Gastrocnemius medialis (tissue), 4 donors: ENCODE data around the gene MYO7A. TPM values are rescaled to one million over a fixed set of nuclear protein-coding genes. Genes with fewer than 3 reads are reported as not detected.

ENCODE experiments used
- ATAC-seq, 2 donors: fragments of 150-250 bp; one replicate each; pipeline ENCODE4 v1.9.1; 2016
- DNase-seq, 2 donors: peaks; one replicate each; pipeline ENCODE4 v3.0.0-alpha.2; 2019
- H3K27ac ChIP-seq, 4 donors: fragments of 200-600 bp; sonication (generic); 1 replicate in 1 of 4; 2 replicates in 3 of 4; pipeline ENCODE4 v1.5.1; 2016 to 2018; ENCODE audit warnings: mild to moderate bottlenecking in 2 of 4, moderate library complexity in 1 of 4
- H3K27me3 ChIP-seq, 3 donors: fragments of 200-600 bp; sonication (generic) in 2 of 3; 1 replicate in 1 of 3; 2 replicates in 2 of 3; pipeline versions ENCODE4 v1.5.1 to v1.6.0; 2016 to 2019; ENCODE audit warnings: mild to moderate bottlenecking in 1 of 3, moderate library complexity in 1 of 3
- H3K36me3 ChIP-seq, 2 donors: fragments of 200-600 bp; sonication (generic) in 1 of 2; one replicate each; pipeline ENCODE4 v1.5.1; 2017 to 2018
- H3K4me1 ChIP-seq, 2 donors: fragments of 200-600 bp; sonication (generic) in 1 of 2; one replicate each; pipeline ENCODE4 v1.5.1; 2016 to 2017; ENCODE audit warnings: mild to moderate bottlenecking in 2 of 2
- H3K4me3 ChIP-seq, 4 donors: fragments of 200-600 bp; sonication (generic) in 3 of 4; 1 replicate in 1 of 4; 2 replicates in 3 of 4; pipeline ENCODE4 v1.5.1; 2016 to 2019; ENCODE audit warnings: mild to moderate bottlenecking in 2 of 4
- H3K9me3 ChIP-seq, 3 donors: fragments of 200-600 bp; sonication (generic) in 2 of 3; 1 replicate in 1 of 3; 2 replicates in 2 of 3; pipeline ENCODE4 v1.5.1; 2016 to 2019
- POLR2A ChIP-seq, 2 donors: fragments of 450-650 bp; IDR thresholded peaks; one replicate each; pipeline ENCODE4 v1.6.1; 2017; ENCODE audit warnings: antibody characterized with exemption in 2 of 2, mild to moderate bottlenecking in 2 of 2, moderate library complexity in 2 of 2
- in situ Hi-C, 4 donors: fragments of 200-750 bp; cut with MboI; loops; one replicate each; pipeline versions ENCODE4 v1.15.0 to v1.8.0; 2017; ENCODE audit warnings: low sequenced_read_pairs in 4 of 4
- intact Hi-C: fragments of 100-400 bp; cut with DNase I; formaldehyde crosslinking; loops from one replicate; pipeline ENCODE4 v1.15.1; 2023; ENCODE audit warnings: low total_unique reads
- total RNA-seq, 4 donors: library from RNA; depleted of rRNA; stranded (reverse); fragments of >200 nt; gene quantifications; one replicate each; pipeline versions ENCODE4 v1.1.0 to v1.2.3, GENCODE V29; 2016
- TF ChIP-seq, protein P1 (sequence below), 5 experiments: fragments of 450-650 bp in 3 of 5; fragments of 200-600 bp in 2 of 5; sonication (generic) in 2 of 5; IDR thresholded peaks in 4 of 5; conservative IDR thresholded peaks in 1 of 5; 1 replicate in 4 of 5; 2 replicates in 1 of 5; pipeline ENCODE4 v1.5.1; 2016 to 2019; ENCODE audit warnings: antibody characterized with exemption in 5 of 5, mild to moderate bottlenecking in 3 of 5, moderate library complexity in 3 of 5

The MYO7A gene
- total RNA-seq, 4 donors from 2014 or later = 1.6 to 3.5 (median 2.1) TPM

DNA sequence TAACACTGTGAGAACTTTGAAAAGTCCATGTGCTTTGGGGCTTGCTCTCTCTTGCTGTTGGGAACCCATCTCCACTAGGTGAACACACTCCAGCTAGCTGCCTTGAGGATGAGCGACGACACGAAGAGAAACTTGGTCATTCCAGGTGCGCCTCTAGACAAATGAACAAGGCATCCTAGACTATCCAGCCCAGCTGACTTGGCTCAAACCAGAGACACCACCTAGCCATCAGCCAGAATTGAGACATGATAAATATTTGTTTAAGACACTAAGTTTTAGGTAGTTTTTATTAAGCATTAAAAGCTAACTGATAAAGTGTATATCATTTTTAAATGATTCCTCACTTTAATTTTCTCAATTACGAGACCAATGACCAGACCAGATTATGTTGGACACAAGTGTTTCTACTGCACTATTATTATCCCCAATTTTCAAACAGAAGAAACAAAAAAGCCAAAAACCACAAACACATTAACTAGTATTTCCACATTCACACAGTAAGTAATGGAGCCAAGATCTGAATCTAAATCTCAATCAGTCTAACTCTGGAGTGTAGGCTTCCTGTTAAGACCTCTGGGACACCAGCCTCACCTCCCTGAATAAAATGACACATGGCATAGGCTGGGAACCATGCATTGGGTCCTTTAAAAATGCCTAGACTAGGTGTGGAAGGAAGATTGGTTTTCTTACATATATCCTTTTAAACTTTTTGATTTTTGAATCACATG, 103.0 kb downstream of the MYO7A start:
- TF ChIP-seq, protein P1, sequence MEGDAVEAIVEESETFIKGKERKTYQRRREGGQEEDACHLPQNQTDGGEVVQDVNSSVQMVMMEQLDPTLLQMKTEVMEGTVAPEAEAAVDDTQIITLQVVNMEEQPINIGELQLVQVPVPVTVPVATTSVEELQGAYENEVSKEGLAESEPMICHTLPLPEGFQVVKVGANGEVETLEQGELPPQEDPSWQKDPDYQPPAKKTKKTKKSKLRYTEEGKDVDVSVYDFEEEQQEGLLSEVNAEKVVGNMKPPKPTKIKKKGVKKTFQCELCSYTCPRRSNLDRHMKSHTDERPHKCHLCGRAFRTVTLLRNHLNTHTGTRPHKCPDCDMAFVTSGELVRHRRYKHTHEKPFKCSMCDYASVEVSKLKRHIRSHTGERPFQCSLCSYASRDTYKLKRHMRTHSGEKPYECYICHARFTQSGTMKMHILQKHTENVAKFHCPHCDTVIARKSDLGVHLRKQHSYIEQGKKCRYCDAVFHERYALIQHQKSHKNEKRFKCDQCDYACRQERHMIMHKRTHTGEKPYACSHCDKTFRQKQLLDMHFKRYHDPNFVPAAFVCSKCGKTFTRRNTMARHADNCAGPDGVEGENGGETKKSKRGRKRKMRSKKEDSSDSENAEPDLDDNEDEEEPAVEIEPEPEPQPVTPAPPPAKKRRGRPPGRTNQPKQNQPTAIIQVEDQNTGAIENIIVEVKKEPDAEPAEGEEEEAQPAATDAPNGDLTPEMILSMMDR (IDR thresholded peaks at IDR 0.05 in 4 of 5, conservative IDR thresholded peaks at IDR 0.05 in 1 of 5) = no peak
- TF ChIP-seq POLR2A (IDR thresholded peaks at IDR 0.05) = no peak
- Histone ChIP-seq H3K9me3 (no peaks in the 10 kb centered on the region), H3K36me3 (no peaks in the 10 kb centered on the region), H3K4me1 (no peaks in the 10 kb centered on the region), H3K27me3 (no peaks in the 10 kb centered on the region), H3K27ac (no peak overlapping the region), H3K4me3 (no peak overlapping the region)
- in situ Hi-C loops = no loop called here
- no peak for ATAC-seq
- intact Hi-C loops = no loop called here
- DNase-seq = no peak

DNA sequence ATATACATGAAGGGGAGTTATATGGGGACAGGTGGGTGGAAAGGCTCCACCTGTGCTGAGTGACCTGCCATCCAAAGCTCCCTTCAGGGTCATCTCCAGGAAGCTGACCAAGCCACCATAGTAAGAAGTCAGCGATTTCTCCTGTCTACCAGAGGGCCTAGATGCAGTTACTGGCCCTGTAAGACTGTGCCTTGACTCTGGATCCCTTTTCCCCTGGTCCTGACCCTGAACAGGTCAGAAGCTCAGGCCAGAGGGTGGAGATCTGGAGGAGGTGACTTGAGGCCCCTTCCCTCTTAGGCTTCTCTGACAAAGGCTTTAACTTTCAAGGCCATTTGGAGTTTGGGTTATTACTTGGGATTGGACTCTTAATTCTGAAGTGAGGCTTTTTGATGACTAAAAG, 103.8 kb downstream of the MYO7A start:
- in situ Hi-C loops = no loop called here
- H3K4me3 ChIP-seq = no peak overlapping the region
- no peak for ATAC-seq
- H3K9me3 ChIP-seq = no peaks in the 10 kb centered on the region
- TF ChIP-seq, protein P1 (IDR thresholded peaks at IDR 0.05 in 4 of 5, conservative IDR thresholded peaks at IDR 0.05 in 1 of 5) = no peak
- no peak for TF ChIP-seq POLR2A (IDR thresholded peaks at IDR 0.05)
- no peaks in the 10 kb centered on the region for H3K27me3 ChIP-seq
- H3K4me1 ChIP-seq = no peaks in the 10 kb centered on the region
- intact Hi-C loops = no loop called here
- no peak for DNase-seq
- no peaks in the 10 kb centered on the region for H3K36me3 ChIP-seq
- no peak overlapping the region for H3K27ac ChIP-seq

DNA sequence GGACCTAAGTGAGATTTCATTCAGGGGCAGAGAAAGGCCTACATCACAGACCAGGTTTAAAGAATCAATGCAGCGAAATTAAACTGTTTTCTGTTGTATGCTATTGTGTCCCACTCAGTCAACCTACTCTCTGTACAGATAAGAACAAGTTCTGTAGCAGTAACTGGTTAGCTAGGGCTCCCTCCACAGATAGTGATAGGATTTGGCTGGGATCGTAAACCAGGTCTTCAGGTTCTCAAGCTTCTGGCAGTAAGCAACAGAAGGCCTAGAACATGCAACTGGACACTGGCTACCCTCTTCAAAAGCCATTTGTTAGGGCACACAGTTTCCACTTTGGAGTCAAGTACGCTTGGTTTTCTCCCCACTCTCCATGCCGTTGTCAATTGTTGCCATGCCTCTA, 104.2 kb downstream of the MYO7A start:
- ATAC-seq = no peak
- intact Hi-C loops (no loop called here), in situ Hi-C loops (no loop called here)
- no peaks in the 10 kb centered on the region for H3K9me3 ChIP-seq
- no peak overlapping the region for H3K4me3 ChIP-seq
- TF ChIP-seq POLR2A (IDR thresholded peaks at IDR 0.05) = no peak
- TF ChIP-seq, protein P1 (IDR thresholded peaks at IDR 0.05 in 4 of 5, conservative IDR thresholded peaks at IDR 0.05 in 1 of 5) = no peak
- H3K4me1 ChIP-seq = no peaks in the 10 kb centered on the region
- no peak overlapping the region for H3K27ac ChIP-seq
- no peak for DNase-seq
- no peaks in the 10 kb centered on the region for H3K36me3 ChIP-seq
- no peaks in the 10 kb centered on the region for H3K27me3 ChIP-seq

DNA sequence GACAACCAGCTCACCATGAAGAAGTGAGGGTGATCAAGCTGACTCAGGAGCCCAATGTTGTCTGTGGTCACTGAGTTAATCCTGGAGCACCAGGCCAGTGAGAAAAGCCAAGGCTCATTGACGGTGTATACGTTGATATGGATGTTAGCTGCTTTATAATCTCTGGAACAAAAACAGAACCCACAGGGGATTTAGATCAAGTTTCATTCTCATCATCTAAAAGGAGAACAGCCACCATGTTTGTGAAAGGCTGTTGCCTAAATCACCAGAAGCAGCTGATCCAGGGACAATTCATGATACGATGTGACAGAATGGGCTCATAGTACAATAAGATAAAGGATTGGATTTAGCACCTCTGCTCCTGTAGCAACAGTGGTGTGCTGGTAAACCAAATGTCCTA, 105.0 kb downstream of the MYO7A start:
- intact Hi-C loops = no loop called here
- Histone ChIP-seq H3K9me3 (no peaks in the 10 kb centered on the region), H3K4me1 (no peaks in the 10 kb centered on the region), H3K4me3 (no peak overlapping the region), H3K27ac (no peak overlapping the region), H3K36me3 (no peaks in the 10 kb centered on the region), H3K27me3 (no peaks in the 10 kb centered on the region)
- TF ChIP-seq, protein P1 (IDR thresholded peaks at IDR 0.05 in 4 of 5, conservative IDR thresholded peaks at IDR 0.05 in 1 of 5) = no peak
- TF ChIP-seq POLR2A (IDR thresholded peaks at IDR 0.05) = no peak
- in situ Hi-C loops = no loop called here
- DNase-seq (no peak), ATAC-seq (no peak)

DNA sequence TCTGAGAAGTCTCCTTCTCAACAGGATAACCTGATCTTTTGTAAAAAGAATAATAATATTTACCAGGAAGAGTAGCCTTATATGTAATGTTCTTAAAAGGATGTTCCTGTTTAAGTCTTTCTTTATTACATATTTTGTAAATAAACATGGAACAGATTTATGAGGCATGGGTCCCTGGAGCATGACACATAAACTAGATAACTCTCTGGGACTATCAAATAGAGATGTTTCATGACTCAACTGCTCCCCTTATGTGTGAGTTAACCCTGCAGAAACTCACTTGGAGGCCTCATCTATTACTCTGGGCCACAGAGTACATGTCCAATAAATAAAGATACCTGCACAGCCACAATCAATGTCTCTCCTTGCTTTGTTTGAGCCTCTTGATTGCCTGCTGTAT, 108.9 kb downstream of the MYO7A start:
- intact Hi-C loops = no loop called here
- no peak for ATAC-seq
- Histone ChIP-seq H3K27me3 (no peaks in the 10 kb centered on the region), H3K4me3 (no peak overlapping the region), H3K36me3 (no peaks in the 10 kb centered on the region), H3K4me1 (no peaks in the 10 kb centered on the region), H3K27ac (no peak overlapping the region), H3K9me3 (no peaks in the 10 kb centered on the region)
- DNase-seq = no peak
- in situ Hi-C loops = no loop called here
- TF ChIP-seq, protein P1 (IDR thresholded peaks at IDR 0.05 in 4 of 5, conservative IDR thresholded peaks at IDR 0.05 in 1 of 5) = no peak
- TF ChIP-seq POLR2A (IDR thresholded peaks at IDR 0.05) = no peak
